ENCODE data around the gene CDH15.
A peak's percentile ranks its signal among the peaks of the same experiment; 100 is the strongest.

Gene CDH15

GRCh38 chr16:89193576-89194293 is 22.2 kb downstream of the CDH15 start:
- TF ChIP-seq CTCF (IDR thresholded peaks at IDR 0.05; ENCODE audit: low read depth, low read length), result no peak
- DNase-seq (ENCODE audit: low read depth in 2 of 2), result no peak
- peak overlapping the region in 1 of 2 donors; percentile 28 for H3K4me3 ChIP-seq (replicated peaks in 1 of 2; ENCODE audit: low read depth in 2 of 2, low read length in 2 of 2)

- no peak for TF ChIP-seq CTCF (IDR thresholded peaks at IDR 0.05; ENCODE audit: low read depth, low read length)
- no peak overlapping the region for H3K4me3 ChIP-seq (replicated peaks in 1 of 2; ENCODE audit: low read depth in 2 of 2, low read length in 2 of 2)
- no peak for DNase-seq (ENCODE audit: low read depth in 2 of 2)
Measured at GRCh38 chr16:89194340-89195311, 23.1 kb downstream of the CDH15 start.

- no peak for DNase-seq (ENCODE audit: low read depth in 2 of 2)
- TF ChIP-seq CTCF (IDR thresholded peaks at IDR 0.05; ENCODE audit: low read depth, low read length), result no peak
Measured at GRCh38 chr16:89195521-89196171, 24.1 kb downstream of the CDH15 start.

GRCh38 chr16:89197033-89197632 is 25.6 kb downstream of the CDH15 start:
- no peak for DNase-seq (ENCODE audit: low read depth in 2 of 2)
- TF ChIP-seq CTCF (IDR thresholded peaks at IDR 0.05; ENCODE audit: low read depth, low read length), result no peak
- H3K4me3 ChIP-seq (replicated peaks in 1 of 2; ENCODE audit: low read depth in 2 of 2, low read length in 2 of 2), result no peak overlapping the region

More at GRCh38 chr16:89195521-89196171, 24.1 kb downstream of the CDH15 start:
- H3K4me3 ChIP-seq (replicated peaks in 1 of 2; ENCODE audit: low read depth in 2 of 2, low read length in 2 of 2), result no peak overlapping the region

GRCh38 chr16:89197633-89198416 is 26.3 kb downstream of the CDH15 start:
- H3K4me3 ChIP-seq (replicated peaks in 1 of 2; ENCODE audit: low read depth in 2 of 2, low read length in 2 of 2), result no peak overlapping the region
- TF ChIP-seq CTCF (IDR thresholded peaks at IDR 0.05; ENCODE audit: low read depth, low read length), result no peak

More at GRCh38 chr16:89197633-89198416, 26.3 kb downstream of the CDH15 start:
- no peak for DNase-seq (ENCODE audit: low read depth in 2 of 2)
